Right atrium auricular region (tissue), 2 donors: ENCODE measurements around the gene ZIC5. TPM values are rescaled to one million over a fixed set of nuclear protein-coding genes. Genes with fewer than 3 reads are reported as not detected.

Experiments used
- DNase-seq: peaks from one replicate; pipeline ENCODE4 v3.0.0-alpha.2; 2019; ENCODE audit warnings: low spot score
- H3K27ac ChIP-seq, 2 donors: fragments of 200-600 bp; sonication (generic); 1 replicate in 1 of 2; 2 replicates in 1 of 2; pipeline ENCODE4 v1.5.1; 2016 to 2019
- H3K27me3 ChIP-seq, 2 donors: fragments of 200-600 bp; sonication (generic); one replicate each; pipeline versions ENCODE4 v1.5.1 to v1.6.0; 2017 to 2019
- H3K36me3 ChIP-seq: fragments of 200-600 bp; sonication (generic); one replicate; pipeline ENCODE4 v1.5.1; 2016
- H3K4me1 ChIP-seq, 2 donors: fragments of 200-600 bp; sonication (generic); one replicate each; pipeline versions ENCODE4 v1.5.1 to v1.6.0; 2017 to 2019
- H3K4me3 ChIP-seq, 2 donors: fragments of 200-600 bp; sonication (generic); 1 replicate in 1 of 2; 2 replicates in 1 of 2; pipeline ENCODE4 v1.5.1; 2017 to 2019; ENCODE audit warnings: mild to moderate bottlenecking in 1 of 2, moderate library complexity in 1 of 2
- H3K9me3 ChIP-seq, 2 donors: fragments of 200-600 bp; sonication (generic); one replicate each; pipeline ENCODE4 v1.5.1; 2019
- total RNA-seq, 2 donors: library from RNA; depleted of rRNA; stranded (reverse); fragments of >200 nt; gene quantifications; one replicate each; pipeline ENCODE4 v1.1.0, GENCODE V29; 2016
- TF ChIP-seq, protein P1 (sequence below), 2 donors: fragments of 200-600 bp; sonication (generic); IDR thresholded peaks; one replicate each; pipeline ENCODE4 v1.5.1; 2019; ENCODE audit warnings: antibody characterized with exemption in 2 of 2

Gene ZIC5
- total RNA-seq, 2 donors from 2014 or later, result not detected

GRCh38 chr13:99919132-99919531 lies 52.4 kb downstream of the ZIC5 start:
- H3K27ac ChIP-seq, result no peak overlapping the region
- no peak for DNase-seq
- H3K36me3 ChIP-seq, result no peaks in the 10 kb centered on the region
- no peaks in the 10 kb centered on the region for H3K9me3 ChIP-seq
- TF ChIP-seq, protein P1, sequence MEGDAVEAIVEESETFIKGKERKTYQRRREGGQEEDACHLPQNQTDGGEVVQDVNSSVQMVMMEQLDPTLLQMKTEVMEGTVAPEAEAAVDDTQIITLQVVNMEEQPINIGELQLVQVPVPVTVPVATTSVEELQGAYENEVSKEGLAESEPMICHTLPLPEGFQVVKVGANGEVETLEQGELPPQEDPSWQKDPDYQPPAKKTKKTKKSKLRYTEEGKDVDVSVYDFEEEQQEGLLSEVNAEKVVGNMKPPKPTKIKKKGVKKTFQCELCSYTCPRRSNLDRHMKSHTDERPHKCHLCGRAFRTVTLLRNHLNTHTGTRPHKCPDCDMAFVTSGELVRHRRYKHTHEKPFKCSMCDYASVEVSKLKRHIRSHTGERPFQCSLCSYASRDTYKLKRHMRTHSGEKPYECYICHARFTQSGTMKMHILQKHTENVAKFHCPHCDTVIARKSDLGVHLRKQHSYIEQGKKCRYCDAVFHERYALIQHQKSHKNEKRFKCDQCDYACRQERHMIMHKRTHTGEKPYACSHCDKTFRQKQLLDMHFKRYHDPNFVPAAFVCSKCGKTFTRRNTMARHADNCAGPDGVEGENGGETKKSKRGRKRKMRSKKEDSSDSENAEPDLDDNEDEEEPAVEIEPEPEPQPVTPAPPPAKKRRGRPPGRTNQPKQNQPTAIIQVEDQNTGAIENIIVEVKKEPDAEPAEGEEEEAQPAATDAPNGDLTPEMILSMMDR (IDR thresholded peaks at IDR 0.05), result no peak
- H3K27me3 ChIP-seq, result no peaks in the 10 kb centered on the region
- no peak overlapping the region for H3K4me3 ChIP-seq
- no peaks in the 10 kb centered on the region for H3K4me1 ChIP-seq

GRCh38 chr13:99916366-99917103 lies 55.0 kb downstream of the ZIC5 start:
- Histone ChIP-seq H3K9me3 (no peaks in the 10 kb centered on the region), H3K27me3 (no peaks in the 10 kb centered on the region), H3K4me3 (no peak overlapping the region), H3K27ac (no peak overlapping the region), H3K4me1 (no peaks in the 10 kb centered on the region), H3K36me3 (no peaks in the 10 kb centered on the region)
- TF ChIP-seq, protein P1 (IDR thresholded peaks at IDR 0.05), result peak; percentile 59 to 83
- no peak for DNase-seq

GRCh38 chr13:99913167-99913566 lies 58.4 kb downstream of the ZIC5 start:
- H3K9me3 ChIP-seq, result no peaks in the 10 kb centered on the region
- no peaks in the 10 kb centered on the region for H3K36me3 ChIP-seq
- H3K4me1 ChIP-seq, result no peaks in the 10 kb centered on the region
- H3K27ac ChIP-seq, result no peak overlapping the region
- no peaks in the 10 kb centered on the region for H3K27me3 ChIP-seq
- H3K4me3 ChIP-seq, result no peak overlapping the region
- no peak for DNase-seq
- TF ChIP-seq, protein P1 (IDR thresholded peaks at IDR 0.05), result no peak

Other genes starting within 250 kb of the ZIC5 start
- gene ZIC2, start 10.0 kb upstream of the ZIC5 start, total RNA-seq, result under 1 TPM in 1 of 2 donors, not detected in 1; 0.08 TPM
- 10 to 100 TPM; 19.6 to 38.6 TPM for gene PCCA, start 117.3 kb upstream of the ZIC5 start, total RNA-seq